ENCODE measurements around the gene PMFBP1. TPM values are rescaled to one million over a fixed set of nuclear protein-coding genes. Genes with fewer than 3 reads are reported as not detected.
A peak's percentile ranks its signal among the peaks of the same experiment; 100 is the strongest.

The PMFBP1 gene, protein sequence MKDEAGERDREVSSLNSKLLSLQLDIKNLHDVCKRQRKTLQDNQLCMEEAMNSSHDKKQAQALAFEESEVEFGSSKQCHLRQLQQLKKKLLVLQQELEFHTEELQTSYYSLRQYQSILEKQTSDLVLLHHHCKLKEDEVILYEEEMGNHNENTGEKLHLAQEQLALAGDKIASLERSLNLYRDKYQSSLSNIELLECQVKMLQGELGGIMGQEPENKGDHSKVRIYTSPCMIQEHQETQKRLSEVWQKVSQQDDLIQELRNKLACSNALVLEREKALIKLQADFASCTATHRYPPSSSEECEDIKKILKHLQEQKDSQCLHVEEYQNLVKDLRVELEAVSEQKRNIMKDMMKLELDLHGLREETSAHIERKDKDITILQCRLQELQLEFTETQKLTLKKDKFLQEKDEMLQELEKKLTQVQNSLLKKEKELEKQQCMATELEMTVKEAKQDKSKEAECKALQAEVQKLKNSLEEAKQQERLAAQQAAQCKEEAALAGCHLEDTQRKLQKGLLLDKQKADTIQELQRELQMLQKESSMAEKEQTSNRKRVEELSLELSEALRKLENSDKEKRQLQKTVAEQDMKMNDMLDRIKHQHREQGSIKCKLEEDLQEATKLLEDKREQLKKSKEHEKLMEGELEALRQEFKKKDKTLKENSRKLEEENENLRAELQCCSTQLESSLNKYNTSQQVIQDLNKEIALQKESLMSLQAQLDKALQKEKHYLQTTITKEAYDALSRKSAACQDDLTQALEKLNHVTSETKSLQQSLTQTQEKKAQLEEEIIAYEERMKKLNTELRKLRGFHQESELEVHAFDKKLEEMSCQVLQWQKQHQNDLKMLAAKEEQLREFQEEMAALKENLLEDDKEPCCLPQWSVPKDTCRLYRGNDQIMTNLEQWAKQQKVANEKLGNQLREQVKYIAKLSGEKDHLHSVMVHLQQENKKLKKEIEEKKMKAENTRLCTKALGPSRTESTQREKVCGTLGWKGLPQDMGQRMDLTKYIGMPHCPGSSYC
- 0.64 TPM for polyA plus RNA-seq (2012; ENCODE audit: missing spikeins)

DNA sequence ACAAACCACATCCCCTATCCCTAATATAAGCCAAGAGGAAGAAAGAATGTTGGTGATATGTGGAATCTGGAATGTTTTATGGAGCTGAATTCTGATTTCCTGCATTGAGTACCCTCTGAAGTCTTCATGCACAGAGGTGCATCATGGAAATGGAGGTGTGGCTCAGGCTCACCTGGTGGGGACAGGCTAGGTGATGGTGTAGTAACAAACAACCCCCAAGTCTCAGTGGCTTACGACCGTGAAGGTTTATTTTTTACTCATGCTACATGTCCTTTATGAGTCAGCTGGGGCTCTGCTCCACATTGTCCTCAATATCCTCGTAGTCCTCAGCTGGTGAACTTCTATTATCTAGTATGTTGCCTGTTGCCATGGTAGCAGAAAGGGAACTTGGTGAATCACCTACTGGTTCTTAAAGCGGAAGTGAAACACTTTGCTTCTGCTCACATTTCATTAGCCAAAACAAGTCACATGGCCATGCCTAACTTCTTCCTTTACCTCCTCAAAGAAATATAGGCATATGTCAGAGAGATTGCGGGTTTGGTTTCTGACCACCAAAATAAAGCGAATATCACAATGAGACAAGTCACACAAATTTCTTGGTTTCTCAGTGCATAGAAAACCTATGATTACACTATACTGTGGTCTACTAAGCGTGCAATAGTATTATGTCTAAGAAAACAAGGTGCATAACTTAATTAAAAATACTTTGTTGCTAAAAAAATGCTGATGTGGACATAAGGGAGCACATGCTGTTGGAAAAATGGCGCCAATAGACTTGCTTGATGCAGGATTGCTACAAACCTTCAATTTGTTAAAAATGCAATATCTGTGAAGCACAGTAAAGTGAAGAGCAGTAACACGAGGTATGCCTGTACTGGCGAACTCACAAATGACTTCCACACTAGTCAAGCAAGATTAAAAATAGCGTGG, at the start of gene PMFBP1:
PMFBP1 (minus strand) TSS at position 51 of the 930 bp plus-strand sequence. CDS start 947 bp downstream, outside the sequence.
- peak; percentile 92 for FAIRE-seq
- peak; percentile 12 for DNase-seq (ENCODE audit: insufficient read length)
- TF ChIP-seq POLR2A (IDR thresholded peaks at IDR 0.05; ENCODE audit: low read depth, low read length), result no peak
- TF ChIP-seq POLR2AphosphoS5 (IDR thresholded peaks at IDR 0.05; ENCODE audit: low read depth, low read length), result no peak
- TF ChIP-seq TAF1 (IDR thresholded peaks at IDR 0.05; ENCODE audit: borderline replicate concordance, low read depth, low read length), result no peak

DNA sequence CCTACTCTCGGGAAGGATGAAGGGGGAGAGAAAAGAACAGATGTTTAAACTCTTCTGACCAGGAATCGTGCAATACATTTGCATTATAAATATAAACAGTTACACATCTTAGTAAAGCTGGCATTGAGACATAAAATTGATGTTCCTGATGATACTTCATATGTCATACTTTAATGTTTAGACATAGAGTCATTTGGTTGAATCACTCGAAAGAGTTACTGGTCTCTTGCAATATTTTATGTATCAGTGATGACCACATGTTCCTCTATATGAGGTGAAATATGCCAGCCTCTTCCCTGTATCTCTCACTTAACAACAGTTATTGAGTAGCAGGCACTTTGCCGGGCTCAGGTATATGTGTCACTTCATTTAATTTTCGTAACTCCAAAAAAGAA, 49.7 kb upstream of the PMFBP1 start:
- DNase-seq (ENCODE audit: insufficient read length) (no peak), FAIRE-seq (no peak)
- TF ChIP-seq POLR2AphosphoS5 (IDR thresholded peaks at IDR 0.05; ENCODE audit: low read depth, low read length), result no peak
- no peak for TF ChIP-seq TAF1 (IDR thresholded peaks at IDR 0.05; ENCODE audit: borderline replicate concordance, low read depth, low read length)
- no peak for TF ChIP-seq POLR2A (IDR thresholded peaks at IDR 0.05; ENCODE audit: low read depth, low read length)

DNA sequence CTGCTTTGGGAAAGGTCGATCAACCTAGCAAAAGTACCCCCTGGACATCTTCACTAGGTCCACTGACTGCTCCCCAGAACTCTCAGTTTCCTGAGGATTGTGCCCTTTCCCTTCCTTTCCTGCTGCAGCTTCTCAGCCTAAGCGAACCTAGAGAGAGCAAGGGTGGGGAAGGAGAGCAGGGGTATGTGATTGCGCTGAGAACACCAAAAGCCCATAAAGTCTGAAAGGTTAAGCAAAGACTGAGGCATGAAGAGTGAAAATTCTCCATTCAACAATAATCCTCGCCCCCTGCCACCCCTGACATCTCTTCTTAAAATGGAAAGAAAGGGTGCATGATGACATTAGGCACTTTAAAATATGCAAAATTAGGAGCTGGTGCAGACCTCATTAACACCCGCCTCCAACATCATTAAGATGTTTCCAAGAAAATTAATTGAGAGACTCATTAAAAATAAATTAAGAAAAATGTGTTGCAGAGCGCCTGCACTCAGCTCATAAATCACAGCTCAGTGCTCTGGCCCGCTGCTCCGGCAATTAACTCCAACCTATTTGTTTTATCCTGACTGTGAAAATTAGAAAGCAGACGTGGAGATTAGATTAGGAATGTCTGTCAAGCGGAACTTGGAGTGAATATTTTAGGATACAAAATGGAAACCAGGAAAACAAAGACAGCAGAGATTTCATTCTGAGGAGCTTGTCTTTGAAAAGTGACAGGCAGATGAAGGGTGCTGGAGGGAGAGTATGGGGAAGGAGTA, 49.1 kb upstream of the PMFBP1 start:
- FAIRE-seq (no peak), DNase-seq (ENCODE audit: insufficient read length) (no peak)

DNA sequence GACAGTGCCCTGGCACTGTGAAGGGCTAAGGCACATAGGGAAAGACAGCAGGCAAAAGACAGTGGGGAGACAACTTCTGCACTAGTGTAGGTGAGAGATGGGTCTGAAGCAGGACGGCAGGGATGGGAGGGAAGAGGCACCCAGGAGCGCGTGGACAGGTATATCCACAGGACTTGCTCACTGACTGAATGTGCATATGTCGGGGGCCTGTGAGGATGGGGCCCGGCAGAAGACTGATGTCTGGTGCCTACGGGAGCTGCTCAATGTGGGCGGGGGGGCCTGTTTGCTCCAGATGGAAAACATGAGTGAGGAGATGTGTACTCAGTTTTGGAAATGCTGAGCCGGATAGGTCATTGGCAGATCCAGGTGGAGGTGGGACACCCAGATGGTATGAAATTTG, 47.3 kb upstream of the PMFBP1 start:
- TF ChIP-seq POLR2A (IDR thresholded peaks at IDR 0.05; ENCODE audit: low read depth, low read length) (no peak), TAF1 (IDR thresholded peaks at IDR 0.05; ENCODE audit: borderline replicate concordance, low read depth, low read length) (no peak), POLR2AphosphoS5 (IDR thresholded peaks at IDR 0.05; ENCODE audit: low read depth, low read length) (no peak)
- no peak for FAIRE-seq
- no peak for DNase-seq (ENCODE audit: insufficient read length)

More for the DNA sequence above, 49.1 kb upstream of the PMFBP1 start:
- TF ChIP-seq POLR2AphosphoS5 (IDR thresholded peaks at IDR 0.05; ENCODE audit: low read depth, low read length), result no peak
- no peak for TF ChIP-seq TAF1 (IDR thresholded peaks at IDR 0.05; ENCODE audit: borderline replicate concordance, low read depth, low read length)
- no peak for TF ChIP-seq POLR2A (IDR thresholded peaks at IDR 0.05; ENCODE audit: low read depth, low read length)

DNA sequence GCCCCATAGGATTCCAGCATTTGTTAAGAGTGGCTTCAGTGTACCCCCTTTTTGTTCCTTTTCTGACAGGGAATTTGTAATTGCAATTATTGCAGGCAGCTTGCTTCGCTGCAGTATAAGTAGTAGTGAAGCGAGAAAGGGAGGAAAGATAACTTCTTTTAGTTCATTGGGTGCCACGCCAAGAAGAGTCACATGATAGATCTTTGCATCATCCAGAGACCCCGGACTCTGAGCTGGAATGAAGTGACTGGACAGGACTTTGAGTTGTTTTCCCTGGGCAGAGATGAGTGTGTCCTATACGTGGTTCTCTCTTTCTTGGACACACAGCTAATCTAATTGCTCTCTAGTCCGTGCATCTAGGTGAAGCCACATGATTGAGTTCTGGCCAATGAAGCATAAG, 44.8 kb upstream of the PMFBP1 start:
- TF ChIP-seq POLR2A (IDR thresholded peaks at IDR 0.05; ENCODE audit: low read depth, low read length), result no peak
- no peak for TF ChIP-seq POLR2AphosphoS5 (IDR thresholded peaks at IDR 0.05; ENCODE audit: low read depth, low read length)
- no peak for TF ChIP-seq TAF1 (IDR thresholded peaks at IDR 0.05; ENCODE audit: borderline replicate concordance, low read depth, low read length)
- no peak for DNase-seq (ENCODE audit: insufficient read length)
- FAIRE-seq, result no peak

DNA sequence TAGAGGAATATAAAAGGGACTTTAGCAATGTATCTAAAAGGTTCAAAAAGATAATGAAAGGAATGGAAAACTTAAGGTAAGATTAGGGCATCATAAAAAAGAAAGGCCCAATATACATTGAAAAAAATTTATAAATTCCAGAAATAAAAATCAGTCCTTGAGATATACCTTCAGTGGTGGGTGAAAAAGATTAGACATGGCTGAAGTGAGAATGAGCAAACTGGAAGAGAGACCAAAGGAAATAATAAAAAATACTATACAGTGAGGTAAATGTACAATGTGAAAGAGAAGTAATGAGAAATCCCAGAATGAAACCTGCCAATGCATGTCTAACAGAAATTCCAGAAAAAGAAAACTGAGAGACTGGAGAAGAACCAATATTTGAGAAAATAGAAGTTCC, 42.9 kb upstream of the PMFBP1 start:
- DNase-seq (ENCODE audit: insufficient read length) (no peak), FAIRE-seq (no peak)
- TF ChIP-seq POLR2AphosphoS5 (IDR thresholded peaks at IDR 0.05; ENCODE audit: low read depth, low read length) (no peak), POLR2A (IDR thresholded peaks at IDR 0.05; ENCODE audit: low read depth, low read length) (no peak), TAF1 (IDR thresholded peaks at IDR 0.05; ENCODE audit: borderline replicate concordance, low read depth, low read length) (no peak)

DNA sequence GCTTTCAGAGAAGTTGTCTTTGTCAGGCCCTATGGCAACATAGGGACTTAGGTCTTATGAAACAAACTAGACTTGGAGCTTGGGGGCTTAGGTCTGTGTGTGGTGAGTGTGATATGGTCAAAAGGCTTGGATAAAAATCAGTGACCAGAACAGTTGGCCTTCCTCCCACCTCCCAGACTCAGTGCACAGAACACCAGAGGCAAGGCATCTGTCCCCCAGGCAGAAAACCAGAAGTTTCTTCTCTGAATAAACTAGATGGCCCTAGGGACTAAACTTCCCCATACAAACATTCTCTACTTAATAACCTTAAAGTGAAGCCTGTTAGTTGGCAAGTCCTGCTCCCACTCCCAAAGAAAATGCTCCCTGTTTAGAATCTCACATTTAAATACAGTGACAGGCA, 39.2 kb upstream of the PMFBP1 start:
- DNase-seq (ENCODE audit: insufficient read length) (no peak), FAIRE-seq (no peak)
- TF ChIP-seq TAF1 (IDR thresholded peaks at IDR 0.05; ENCODE audit: borderline replicate concordance, low read depth, low read length), result no peak
- no peak for TF ChIP-seq POLR2AphosphoS5 (IDR thresholded peaks at IDR 0.05; ENCODE audit: low read depth, low read length)
- no peak for TF ChIP-seq POLR2A (IDR thresholded peaks at IDR 0.05; ENCODE audit: low read depth, low read length)

DNA sequence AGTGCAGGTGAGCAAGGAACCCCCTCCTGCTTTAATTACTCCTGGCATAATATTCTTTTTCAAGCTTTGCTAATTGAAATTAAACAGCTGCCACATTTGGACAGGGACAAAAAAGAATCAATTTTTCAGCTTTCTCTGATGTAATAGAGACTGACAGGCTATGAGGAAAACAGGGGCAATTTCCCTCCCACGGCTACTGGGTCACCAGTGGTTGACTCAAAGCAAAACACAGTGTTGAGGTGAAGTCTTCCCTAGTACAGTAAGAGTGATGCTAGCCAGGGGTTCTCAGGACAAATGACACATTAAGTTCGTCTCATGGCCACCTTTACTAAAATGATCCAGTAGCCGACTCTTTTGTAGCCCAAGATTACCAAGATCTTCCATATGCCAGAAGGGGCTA, 38.6 kb upstream of the PMFBP1 start:
- FAIRE-seq (peak; percentile 62), DNase-seq (ENCODE audit: insufficient read length) (no peak)
- TF ChIP-seq TAF1 (IDR thresholded peaks at IDR 0.05; ENCODE audit: borderline replicate concordance, low read depth, low read length) (no peak), POLR2A (IDR thresholded peaks at IDR 0.05; ENCODE audit: low read depth, low read length) (no peak), POLR2AphosphoS5 (IDR thresholded peaks at IDR 0.05; ENCODE audit: low read depth, low read length) (no peak)

DNA sequence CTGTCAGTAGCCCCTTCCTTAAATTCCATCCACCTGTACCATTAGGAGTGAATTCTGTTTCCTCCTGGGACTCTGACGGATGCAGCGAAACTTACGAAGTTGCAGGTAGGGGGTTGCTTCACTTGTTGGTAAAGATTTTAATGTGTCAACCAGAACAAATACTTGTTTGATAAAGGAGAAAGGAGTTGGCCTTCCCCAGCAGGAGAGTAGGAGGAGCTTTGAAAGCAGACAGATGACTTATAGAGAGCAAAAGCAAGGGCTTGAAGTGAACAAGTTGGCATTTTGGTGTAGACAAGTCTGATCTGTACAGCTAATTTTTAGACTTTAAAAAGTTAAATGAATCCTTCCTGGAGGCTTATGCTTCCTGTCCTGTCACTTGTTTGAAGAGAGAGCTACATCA, 38.1 kb upstream of the PMFBP1 start:
- no peak for DNase-seq (ENCODE audit: insufficient read length)
- TF ChIP-seq TAF1 (IDR thresholded peaks at IDR 0.05; ENCODE audit: borderline replicate concordance, low read depth, low read length) (no peak), POLR2AphosphoS5 (IDR thresholded peaks at IDR 0.05; ENCODE audit: low read depth, low read length) (no peak), POLR2A (IDR thresholded peaks at IDR 0.05; ENCODE audit: low read depth, low read length) (no peak)
- no peak for FAIRE-seq

DNA sequence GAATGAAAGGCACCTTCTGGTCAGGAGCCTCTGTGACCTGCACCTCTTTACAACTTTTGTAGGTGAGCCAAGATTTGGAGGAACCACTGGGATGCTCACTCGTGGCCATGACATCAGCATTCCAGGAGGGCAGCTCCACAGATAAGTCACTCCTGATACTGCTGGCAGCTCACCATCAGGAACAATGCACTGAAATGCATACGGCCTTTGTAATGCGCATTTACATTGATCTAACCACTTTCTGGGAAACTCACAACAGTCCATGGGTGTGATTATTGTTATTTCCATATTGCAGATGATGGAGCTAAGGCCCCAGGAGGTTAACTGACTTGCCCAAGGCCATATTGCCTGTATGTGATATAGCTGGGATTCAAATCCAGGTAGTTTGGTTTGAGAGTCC, 34.3 kb upstream of the PMFBP1 start:
- no peak for FAIRE-seq
- DNase-seq (ENCODE audit: insufficient read length), result no peak
- TF ChIP-seq POLR2AphosphoS5 (IDR thresholded peaks at IDR 0.05; ENCODE audit: low read depth, low read length) (no peak), POLR2A (IDR thresholded peaks at IDR 0.05; ENCODE audit: low read depth, low read length) (no peak), TAF1 (IDR thresholded peaks at IDR 0.05; ENCODE audit: borderline replicate concordance, low read depth, low read length) (no peak)
